GM12873 (cell line): ENCODE data around the gene DNAH1.

ENCODE experiments used
- TF ChIP-seq, protein P1 (sequence below): IDR thresholded peaks from 2 replicates; pipeline ENCODE4 v1.5.1; 2012; ENCODE audit warnings: low read depth, mild to moderate bottlenecking, moderate library complexity, low read length, control low read depth; ENCODE audit not compliant: insufficient read depth; ENCODE audit errors: missing control alignments

DNAH1 gene

DNA sequence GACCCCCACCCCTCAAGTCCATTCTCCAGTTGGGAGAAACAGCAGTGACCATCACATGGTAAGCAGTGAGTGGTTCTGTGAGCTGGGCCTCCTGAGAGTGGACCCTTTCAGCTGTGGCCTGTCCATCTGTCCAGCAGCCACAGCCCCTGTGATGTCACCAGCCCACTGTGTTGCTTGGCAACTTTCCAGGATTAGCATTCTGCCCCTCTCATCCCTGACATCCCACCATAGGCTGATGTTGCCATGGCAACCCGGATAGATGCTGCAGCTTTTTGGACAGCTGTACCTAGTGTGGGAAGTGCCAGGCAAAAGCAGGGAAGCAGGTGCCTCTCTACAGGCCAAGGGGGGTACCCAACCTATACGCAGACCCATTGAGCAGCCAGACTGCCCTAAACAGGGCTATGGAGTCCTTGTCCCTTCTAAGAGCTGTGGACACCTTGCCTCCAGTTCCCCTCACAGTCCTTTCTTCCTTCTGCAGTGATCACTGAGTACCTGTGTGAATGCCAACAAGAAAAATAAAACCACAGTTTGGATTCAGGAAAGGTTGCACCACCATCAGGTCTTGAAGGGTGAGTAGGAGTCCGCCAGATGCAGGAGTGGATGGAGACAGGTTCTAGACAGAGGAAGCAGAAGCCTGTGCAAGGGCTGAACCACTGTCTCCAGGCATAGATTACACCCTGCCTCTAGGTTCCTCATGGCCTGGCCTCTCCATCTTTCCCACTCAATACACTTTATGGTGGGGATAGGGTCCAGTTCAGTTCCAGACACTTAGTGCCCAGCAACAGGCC lies at the start of gene DNAH1:
DNAH1 (plus strand) TSS at position 343 of the 788 bp plus-strand sequence. CDS start 6,124 bp downstream, outside the sequence.
- TF ChIP-seq, protein P1, sequence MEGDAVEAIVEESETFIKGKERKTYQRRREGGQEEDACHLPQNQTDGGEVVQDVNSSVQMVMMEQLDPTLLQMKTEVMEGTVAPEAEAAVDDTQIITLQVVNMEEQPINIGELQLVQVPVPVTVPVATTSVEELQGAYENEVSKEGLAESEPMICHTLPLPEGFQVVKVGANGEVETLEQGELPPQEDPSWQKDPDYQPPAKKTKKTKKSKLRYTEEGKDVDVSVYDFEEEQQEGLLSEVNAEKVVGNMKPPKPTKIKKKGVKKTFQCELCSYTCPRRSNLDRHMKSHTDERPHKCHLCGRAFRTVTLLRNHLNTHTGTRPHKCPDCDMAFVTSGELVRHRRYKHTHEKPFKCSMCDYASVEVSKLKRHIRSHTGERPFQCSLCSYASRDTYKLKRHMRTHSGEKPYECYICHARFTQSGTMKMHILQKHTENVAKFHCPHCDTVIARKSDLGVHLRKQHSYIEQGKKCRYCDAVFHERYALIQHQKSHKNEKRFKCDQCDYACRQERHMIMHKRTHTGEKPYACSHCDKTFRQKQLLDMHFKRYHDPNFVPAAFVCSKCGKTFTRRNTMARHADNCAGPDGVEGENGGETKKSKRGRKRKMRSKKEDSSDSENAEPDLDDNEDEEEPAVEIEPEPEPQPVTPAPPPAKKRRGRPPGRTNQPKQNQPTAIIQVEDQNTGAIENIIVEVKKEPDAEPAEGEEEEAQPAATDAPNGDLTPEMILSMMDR: no peak

DNA sequence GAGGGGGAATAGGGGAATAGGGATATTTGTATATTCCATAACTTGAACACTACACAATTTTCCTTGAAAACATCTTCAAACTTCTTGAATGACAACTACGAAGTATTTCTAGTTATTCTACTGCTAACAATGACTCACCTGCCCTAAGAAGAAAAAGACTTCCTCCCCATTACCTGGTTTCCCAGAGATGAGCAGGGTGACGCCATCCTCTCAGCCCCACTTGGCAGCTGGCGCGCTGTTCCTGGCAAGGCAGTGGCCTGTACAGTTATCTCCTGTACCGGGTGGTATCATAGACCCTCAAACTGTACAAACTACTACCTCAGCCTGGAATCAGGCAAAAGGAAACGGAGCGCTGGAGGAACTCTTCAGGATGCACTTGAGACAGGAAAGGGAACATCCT lies 48.1 kb upstream of the DNAH1 start:
- TF ChIP-seq, protein P1: no peak

DNA sequence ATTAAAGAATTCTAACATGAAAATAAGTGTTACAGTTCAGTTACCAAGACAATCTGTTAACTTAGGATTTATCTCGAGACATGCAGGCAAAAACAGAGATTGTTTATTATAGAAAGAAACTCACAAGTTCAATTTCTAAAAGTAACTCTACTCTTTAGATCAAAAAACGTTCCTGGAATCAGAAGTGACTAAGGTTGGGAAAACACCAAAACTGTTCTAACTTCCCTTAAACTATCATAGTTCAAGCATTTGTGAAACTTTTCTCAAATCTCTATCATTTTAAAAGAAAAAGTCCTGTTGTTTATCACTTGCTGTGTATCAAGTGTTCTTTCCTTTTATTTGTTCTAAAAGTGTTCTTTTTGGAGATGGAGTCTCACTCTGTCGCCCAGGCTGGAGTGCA lies 46.3 kb upstream of the DNAH1 start:
- TF ChIP-seq, protein P1: no peak

DNA sequence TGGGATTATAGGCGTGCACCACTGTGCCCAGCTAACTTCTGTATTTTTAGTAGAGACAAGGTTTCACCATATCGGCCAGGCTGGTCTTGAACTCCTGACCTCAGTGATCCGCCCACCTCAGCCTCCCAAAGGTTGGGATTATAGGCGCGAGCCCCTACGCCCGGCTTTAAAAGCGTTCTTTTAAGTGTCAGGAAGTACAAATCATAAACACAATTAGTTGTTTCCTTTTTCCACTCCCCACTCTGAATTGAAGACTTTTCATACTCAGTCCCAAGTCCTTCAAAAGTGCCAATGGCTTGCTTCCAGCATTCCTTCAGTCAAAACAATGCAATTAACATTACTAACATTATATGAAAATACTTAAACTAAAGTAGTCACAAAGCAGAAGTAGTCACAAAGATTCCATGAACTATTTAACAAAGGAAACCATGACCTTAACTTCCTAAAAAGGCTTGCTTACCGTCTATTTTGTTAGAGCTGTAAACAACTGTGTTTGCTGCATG lies 45.8 kb upstream of the DNAH1 start:
- TF ChIP-seq, protein P1: no peak

DNA sequence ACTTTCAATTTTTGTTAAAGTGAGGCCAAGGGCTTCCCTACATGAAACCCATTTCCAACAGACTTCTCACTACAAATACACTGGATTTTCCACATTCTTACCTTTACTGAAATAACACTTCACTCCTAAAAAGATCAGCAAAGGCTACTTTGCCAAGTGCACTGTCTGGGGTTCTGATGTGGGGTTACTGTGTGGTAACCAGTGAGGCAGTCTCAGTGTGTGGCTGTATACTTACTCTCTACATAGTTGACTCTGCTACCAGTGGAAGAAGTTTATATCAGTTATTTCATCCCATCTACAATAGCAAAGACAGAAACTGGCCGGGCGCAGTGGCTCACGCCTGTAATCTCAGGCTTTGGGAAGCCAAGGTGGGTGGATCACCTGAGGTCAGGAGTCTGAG lies 43.3 kb upstream of the DNAH1 start:
- TF ChIP-seq, protein P1: no peak

DNA sequence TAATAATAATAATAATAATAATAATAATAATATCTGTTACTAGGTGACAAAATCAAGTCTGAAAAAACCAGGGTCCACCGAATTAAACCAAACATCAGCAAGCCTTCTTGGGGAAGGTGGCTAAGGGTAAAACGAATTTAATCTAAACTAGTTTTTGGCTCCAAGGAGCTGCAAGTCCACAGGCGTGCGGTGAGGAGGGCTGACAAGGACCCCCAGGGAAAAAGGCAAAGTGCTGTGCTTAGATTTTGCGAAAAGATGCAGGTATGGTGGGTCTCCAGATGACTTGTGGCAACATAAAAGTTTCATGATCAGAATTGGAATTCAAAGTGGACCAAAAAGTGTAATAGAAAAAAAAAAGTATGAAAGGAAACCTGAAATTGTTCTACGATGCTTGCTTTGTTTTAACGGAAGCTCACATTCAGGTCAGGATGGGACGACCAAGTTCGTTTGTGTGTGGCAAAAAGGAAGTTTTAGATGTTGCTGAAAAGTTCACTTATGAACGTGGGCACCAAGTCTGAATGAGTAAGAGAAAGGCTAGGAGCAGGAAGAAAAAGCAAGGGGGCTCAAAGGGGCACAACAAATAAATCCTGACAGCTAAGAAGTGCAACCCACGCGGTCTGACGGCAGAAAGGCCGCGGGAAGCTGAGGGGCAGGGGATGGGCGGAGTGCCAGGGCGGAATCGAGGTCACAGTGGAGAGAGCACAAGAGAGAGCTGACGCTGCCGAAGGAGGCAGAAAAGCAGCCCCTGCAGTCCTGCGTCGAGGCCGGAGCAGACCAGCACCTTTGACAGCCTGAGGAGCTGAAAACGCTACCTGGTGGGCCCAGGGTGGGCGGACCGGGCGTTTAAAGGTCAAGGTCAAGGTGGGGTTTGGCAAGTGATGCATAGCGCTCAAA lies 38.8 kb upstream of the DNAH1 start:
- TF ChIP-seq, protein P1: no peak

DNA sequence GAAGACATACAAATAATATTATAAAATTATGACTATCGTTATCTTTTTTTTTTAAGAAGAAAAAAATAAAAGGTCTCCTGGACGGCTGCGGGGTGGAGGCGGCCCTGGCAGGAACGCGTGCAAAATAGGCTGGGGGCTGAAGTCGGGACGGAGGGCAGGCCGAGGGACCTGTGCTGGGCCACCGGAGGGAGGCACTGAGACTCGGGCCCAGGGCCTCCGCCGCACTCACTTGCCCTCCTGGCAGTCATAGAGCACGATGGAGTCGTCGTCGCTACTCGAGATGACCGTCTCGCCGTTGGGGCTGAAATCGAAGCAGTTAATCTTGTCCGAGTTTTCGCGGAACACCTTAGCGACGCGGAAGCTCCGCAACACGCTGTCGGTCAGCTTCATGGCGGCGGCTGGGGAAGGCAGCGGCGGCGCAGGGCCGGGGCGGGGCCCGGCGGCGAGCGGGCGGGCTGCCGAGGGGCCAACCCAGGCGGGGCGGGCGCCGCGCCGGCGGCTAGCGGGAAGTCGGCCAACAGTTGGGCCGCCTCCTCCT lies 38.1 kb upstream of the DNAH1 start:
- TF ChIP-seq, protein P1: peak; percentile 47
